AG09319 (cell line): ENCODE measurements around the gene BMP2K.
A peak's percentile ranks its signal among the peaks of the same experiment; 100 is the strongest.

Experiments
- DNase-seq: peaks from one replicate; pipeline ENCODE4 v3.0.0-alpha.2; 2010; ENCODE audit warnings: low read depth; ENCODE audit errors: extremely low read depth
- CTCF ChIP-seq: IDR thresholded peaks from 2 replicates; pipeline ENCODE4 v1.5.1; 2011; ENCODE audit warnings: low read depth, mild to moderate bottlenecking, inconsistent platforms, low read length, moderate library complexity

Gene BMP2K

DNA sequence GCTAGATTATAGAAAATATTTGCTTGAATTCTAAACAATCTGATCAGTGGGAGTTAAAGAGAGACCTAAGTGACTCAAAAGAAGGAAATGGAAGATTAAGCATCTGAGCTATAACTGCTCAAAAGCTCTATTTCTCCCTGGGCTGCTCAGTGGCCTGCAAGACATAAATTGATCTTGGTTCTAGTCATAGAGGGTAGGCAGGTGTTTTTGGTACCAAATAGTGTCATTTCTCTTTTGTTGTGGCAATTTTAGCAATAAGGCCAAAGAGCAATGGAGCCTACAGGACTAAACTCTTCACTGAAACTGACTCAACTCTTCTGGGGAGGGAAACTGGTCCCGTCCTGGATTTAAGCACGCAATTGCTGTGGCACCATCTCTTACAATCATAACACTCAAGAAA lies 33.9 kb upstream of the BMP2K start:
- DNase-seq = no peak
- no peak for TF ChIP-seq CTCF

GRCh38 chr4:78747475-78747922 lies 28.7 kb upstream of the BMP2K start:
- no peak for TF ChIP-seq CTCF
- DNase-seq = peak; percentile 67

GRCh38 chr4:78748381-78748780 lies 27.8 kb upstream of the BMP2K start:
- no peak for TF ChIP-seq CTCF

GRCh38 chr4:78749258-78749971 lies 26.7 kb upstream of the BMP2K start:
- no peak for DNase-seq
- TF ChIP-seq CTCF = no peak

More at GRCh38 chr4:78748381-78748780, 27.8 kb upstream of the BMP2K start:
- DNase-seq = no peak

- TF ChIP-seq CTCF = no peak
- DNase-seq = no peak
These were observed 26.0 kb upstream of the BMP2K start for GRCh38 chr4:78749972-78750727.

DNA sequence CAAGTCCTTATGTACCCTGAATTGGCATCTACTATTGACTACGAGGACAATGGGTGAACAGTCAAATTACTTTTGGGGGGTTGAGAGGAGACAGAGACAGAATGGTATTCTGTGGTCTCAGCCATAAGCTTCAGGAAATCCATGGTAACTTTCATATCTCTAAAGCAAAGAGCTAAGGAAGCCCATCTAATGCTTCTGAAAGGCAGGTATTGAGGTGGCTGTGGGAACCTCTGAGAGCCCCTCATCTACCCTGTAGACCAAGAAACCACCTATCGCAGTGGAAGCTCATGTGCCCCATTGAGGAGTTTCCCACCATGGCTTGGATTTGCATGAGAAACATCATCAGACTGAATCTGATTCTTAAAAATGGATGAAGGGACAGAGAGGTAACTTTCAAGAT lies 23.1 kb upstream of the BMP2K start:
- DNase-seq = no peak
- no peak for TF ChIP-seq CTCF

- no peak for DNase-seq
- no peak for TF ChIP-seq CTCF
These were observed 21.3 kb upstream of the BMP2K start for GRCh38 chr4:78754872-78755271.
